CD14-positive monocyte (primary cell): Measurements from ENCODE around the gene POLA1. TPM values are rescaled to one million over a fixed set of nuclear protein-coding genes. Genes with fewer than 3 reads are reported as not detected.
"Not testable (repeated sequence)": the region's sequence is repeated elsewhere in the genome, so short reads cannot be mapped to it uniquely, and the experiment has no call there.

Experiments used
- DNase-seq, 3 donors: peaks; one replicate each; pipeline ENCODE4 v3.0.0-alpha.2; 2011 to 2022
- H2AFZ ChIP-seq: 2 replicates; pipeline ENCODE4 v1.6.0; 2012; ENCODE audit warnings: mild to moderate bottlenecking, low read depth, low read length, inconsistent platforms; ENCODE audit not compliant: insufficient read depth, poor library complexity, severe bottlenecking
- H3K27ac ChIP-seq, 2 donors: 1 replicate in 1 of 2; 2 replicates in 1 of 2; pipeline ENCODE4 v1.5.1; 2012 to 2013; ENCODE audit warnings: low read length in 2 of 2, control low read depth in 1 of 2, inconsistent platforms in 1 of 2, low read depth in 1 of 2, mild to moderate bottlenecking in 1 of 2
- H3K27me3 ChIP-seq, 2 donors: one replicate each; pipeline versions ENCODE4 v1.6.0 to v1.6.1; 2011 to 2013; ENCODE audit warnings: low read length in 2 of 2; ENCODE audit not compliant: control insufficient read depth in 2 of 2, insufficient read depth in 2 of 2
- H3K36me3 ChIP-seq, 2 donors: replicated peaks in 1 of 2; 1 replicate in 1 of 2; 2 replicates in 1 of 2; pipeline versions ENCODE4 v1.5.1 to v1.6.1; 2012 to 2013; ENCODE audit warnings: low read length in 2 of 2, control low read depth in 1 of 2, inconsistent platforms in 1 of 2, mild to moderate bottlenecking in 1 of 2; ENCODE audit not compliant: insufficient read depth in 2 of 2, control insufficient read depth in 1 of 2
- H3K4me1 ChIP-seq, 2 donors: 1 replicate in 1 of 2; 2 replicates in 1 of 2; pipeline versions ENCODE4 v1.5.1 to v1.6.1; 2012 to 2013; ENCODE audit warnings: low read length in 2 of 2, control low read depth in 1 of 2, inconsistent platforms in 1 of 2, mild to moderate bottlenecking in 1 of 2, moderate library complexity in 1 of 2; ENCODE audit not compliant: insufficient read depth in 2 of 2, control insufficient read depth in 1 of 2
- H3K4me2 ChIP-seq: replicated peaks from 2 replicates; pipeline ENCODE3; 2012; ENCODE audit warnings: low read length, moderate library complexity, mild to moderate bottlenecking; ENCODE audit not compliant: poor library complexity, severe bottlenecking; ENCODE audit errors: extremely low read depth
- H3K4me3 ChIP-seq, 3 experiments: fragments of 200-600 bp in 1 of 3; sonication (generic) in 1 of 3; replicated peaks in 1 of 3; 1 replicate in 2 of 3; 2 replicates in 1 of 3; pipeline ENCODE4 v1.5.1; 2011 to 2013; ENCODE audit warnings: low read length in 3 of 3, mild to moderate bottlenecking in 3 of 3, control low read depth in 2 of 3, low read depth in 2 of 3, inconsistent platforms in 1 of 3, moderate library complexity in 1 of 3
- H3K79me2 ChIP-seq: 2 replicates; pipeline ENCODE4 v1.6.0; 2012; ENCODE audit warnings: mild to moderate bottlenecking, control low read depth, inconsistent platforms, low read length, moderate library complexity; ENCODE audit not compliant: insufficient read depth
- H3K9ac ChIP-seq: 2 replicates; pipeline ENCODE4 v1.6.0; 2017; ENCODE audit warnings: low read length, mild to moderate bottlenecking; ENCODE audit not compliant: insufficient read depth, poor library complexity, severe bottlenecking
- H3K9me3 ChIP-seq, 2 donors: replicated peaks in 1 of 2; 1 replicate in 1 of 2; 2 replicates in 1 of 2; pipeline versions ENCODE4 v1.5.1 to v1.6.1; 2012 to 2013; ENCODE audit warnings: low read length in 2 of 2, control low read depth in 1 of 2; ENCODE audit not compliant: control insufficient read depth in 1 of 2, insufficient read depth in 1 of 2
- H4K20me1 ChIP-seq: 2 replicates; pipeline ENCODE4 v1.6.0; 2012; ENCODE audit warnings: mild to moderate bottlenecking, low read length, control low read depth, moderate library complexity; ENCODE audit not compliant: insufficient read depth
- H3K27ac Mint-ChIP-seq, 7 donors: one replicate each; pipeline ENCODE4 v1.8.0; 2020; ENCODE audit warnings: mild to moderate bottlenecking in 7 of 7, mixed read lengths in 7 of 7, moderate library complexity in 6 of 7, inconsistent platforms in 2 of 7
- H3K27me3 Mint-ChIP-seq, 3 donors: one replicate each; pipeline ENCODE4 v1.8.0; 2021 to 2022; ENCODE audit warnings: low read depth in 3 of 3, mild to moderate bottlenecking in 3 of 3, mixed read lengths in 3 of 3, moderate library complexity in 3 of 3, inconsistent platforms in 1 of 3
- H3K36me3 Mint-ChIP-seq, 2 donors: one replicate each; pipeline ENCODE4 v1.8.0; 2020; ENCODE audit warnings: mixed read lengths in 2 of 2, inconsistent platforms in 1 of 2, mild to moderate bottlenecking in 1 of 2
- H3K4me1 Mint-ChIP-seq: one replicate; pipeline ENCODE4 v1.8.0; 2020; ENCODE audit warnings: mild to moderate bottlenecking, mixed read lengths
- H3K4me3 Mint-ChIP-seq, 2 donors: one replicate each; pipeline ENCODE4 v1.8.0; 2020; ENCODE audit warnings: mild to moderate bottlenecking in 2 of 2, mixed read lengths in 2 of 2, moderate library complexity in 1 of 2
- H3K9me3 Mint-ChIP-seq, 7 donors: one replicate each; pipeline ENCODE4 v1.8.0; 2020 to 2022; ENCODE audit warnings: mixed read lengths in 7 of 7, mild to moderate bottlenecking in 6 of 7, moderate library complexity in 6 of 7, inconsistent platforms in 2 of 7
- CTCF ChIP-seq: fragments of 200-600 bp; IDR thresholded peaks from one replicate; pipeline ENCODE4 v1.8.0; 2022; ENCODE audit warnings: antibody characterized with exemption, mild to moderate bottlenecking
- WGBS: methylation state at CpG from one replicate; pipeline ENCODE4 v1.1.5; 2013; ENCODE audit warnings: missing lambda C conversion rate; ENCODE audit not compliant: insufficient coverage; 5-methylcytosine and 5-hydroxymethylcytosine counted together
- intact Hi-C, 2 donors: fragments of 100-400 bp; cut with micrococcal nuclease; formaldehyde crosslinking; loops; one replicate each; pipeline versions ENCODE4 v1.15.0 to v1.15.1; 2023
- polyA plus RNA-seq, 3 donors: library from polyadenylated mRNA; depleted of rRNA in 1 of 3; unstranded in 2 of 3; stranded (reverse) in 1 of 3; fragments of 300-500 nt in 2 of 3; fragments of >200 nt in 1 of 3; fragmentation: Illumina TruSeq in 2 of 3; gene quantifications; 1 replicate in 2 of 3; 2 replicates in 1 of 3; pipeline ENCODE4 v1.2.3, GENCODE V29; 2012 to 2021

The POLA1 gene
- polyA plus RNA-seq, 3 donors: 1.2 to 1.4 (median 1.3) TPM

DNA sequence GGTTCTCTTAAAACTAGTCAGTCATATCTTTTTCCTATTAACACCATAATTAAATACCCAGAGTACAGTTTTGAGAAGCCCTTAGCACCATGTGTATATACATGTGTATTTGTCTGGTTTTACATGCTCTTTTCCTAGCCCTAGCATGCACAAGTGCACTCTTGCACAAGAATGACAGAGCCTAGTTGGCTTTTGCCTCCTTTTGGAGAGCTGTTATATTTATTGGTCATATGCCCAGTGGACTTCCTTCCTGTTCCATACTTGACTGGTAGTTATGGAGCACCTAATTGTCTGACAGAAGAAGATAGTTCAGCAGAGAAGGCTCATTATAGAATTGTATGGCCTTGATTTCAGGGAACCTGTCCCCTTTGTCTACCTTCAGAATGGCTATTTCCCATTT lies 166.4 kb downstream of the POLA1 start:
- H3K9ac ChIP-seq: no peak overlapping the region
- no peak overlapping the region for H3K27ac ChIP-seq
- Mint-ChIP-seq H3K36me3 (peaks cover 3 to 7% of the 10 kb centered on the region in 2 donors), H3K27me3 (peaks cover 0 to 2% (median 1%) of the 10 kb centered on the region in 3 donors), H3K9me3 (peaks cover 0 to 4% (median 0%) of the 10 kb centered on the region in 7 donors), H3K27ac (no peak overlapping the region), H3K4me1 (no peaks in the 10 kb centered on the region), H3K4me3 (no peak overlapping the region)
- H3K4me3 ChIP-seq: no peak overlapping the region
- TF ChIP-seq CTCF: no peak
- H3K27me3 ChIP-seq: no peaks in the 10 kb centered on the region
- intact Hi-C loops: no loop called here
- no peaks in the 10 kb centered on the region for H3K79me2 ChIP-seq
- no peaks in the 10 kb centered on the region for H3K9me3 ChIP-seq
- H3K4me1 ChIP-seq: no peaks in the 10 kb centered on the region
- H3K36me3 ChIP-seq: no peaks in the 10 kb centered on the region
- no peaks in the 10 kb centered on the region for H4K20me1 ChIP-seq
- no peak overlapping the region for H3K4me2 ChIP-seq
- no peak for DNase-seq
- no peak overlapping the region for H2AFZ ChIP-seq

- Histone ChIP-seq H3K9me3 (no peaks in the 10 kb centered on the region), H3K9ac (no peak overlapping the region), H3K27ac (no peak overlapping the region), H3K4me3 (no peak overlapping the region), H3K4me1 (no peaks in the 10 kb centered on the region), H3K4me2 (no peak overlapping the region), H4K20me1 (no peaks in the 10 kb centered on the region), H3K79me2 (no peaks in the 10 kb centered on the region), H3K36me3 (no peaks in the 10 kb centered on the region), H3K27me3 (no peaks in the 10 kb centered on the region), H2AFZ (no peak overlapping the region)
- no peak for DNase-seq
- H3K36me3 Mint-ChIP-seq: peaks cover 0 to 5% of the 10 kb centered on the region in 2 donors
- no peak for TF ChIP-seq CTCF
- peaks cover 0 to 2% (median 1%) of the 10 kb centered on the region in 3 donors for H3K27me3 Mint-ChIP-seq
- H3K9me3 Mint-ChIP-seq: peaks cover 0 to 4% (median 0%) of the 10 kb centered on the region in 7 donors
- H3K27ac Mint-ChIP-seq: no peak overlapping the region
- no peaks in the 10 kb centered on the region for H3K4me1 Mint-ChIP-seq
- no peak overlapping the region for H3K4me3 Mint-ChIP-seq
- intact Hi-C loops: no loop called here
- WGBS: no CpG with 5 or more reads among the region's 2 CpGs
These were observed 168.6 kb downstream of the POLA1 start for GRCh38 chrX:24862343-24862742.

- H4K20me1 ChIP-seq, H3K36me3 Mint-ChIP-seq, H2AFZ ChIP-seq, H3K4me2 ChIP-seq, H3K27ac Mint-ChIP-seq, DNase-seq, H3K36me3 ChIP-seq, H3K27me3 ChIP-seq, H3K4me1 ChIP-seq, H3K4me3 Mint-ChIP-seq, H3K4me1 Mint-ChIP-seq, H3K4me3 ChIP-seq, H3K27me3 Mint-ChIP-seq, H3K9me3 ChIP-seq, H3K27ac ChIP-seq, H3K9ac ChIP-seq, H3K9me3 Mint-ChIP-seq, intact Hi-C loops, H3K79me2 ChIP-seq: not testable (repeated sequence)
- WGBS: no CpG with 5 or more reads among the region's 8 CpGs
These were observed 170.1 kb downstream of the POLA1 start for GRCh38 chrX:24863779-24864178.
